Measurements from ENCODE around the gene ADCY4.

Gene ADCY4

GRCh38 chr14:24293525-24293924 is 41.3 kb downstream of the ADCY4 start:
- DNase-seq, result no peak

- DNase-seq, result no peak
Measured at GRCh38 chr14:24292118-24292807, 42.6 kb downstream of the ADCY4 start.

- DNase-seq, result no peak
Measured at GRCh38 chr14:24291446-24292117, 43.3 kb downstream of the ADCY4 start.

- no peak for DNase-seq
Measured at GRCh38 chr14:24290746-24291145, 44.1 kb downstream of the ADCY4 start.

GRCh38 chr14:24289649-24290280 is 45.1 kb downstream of the ADCY4 start:
- DNase-seq, result no peak

GRCh38 chr14:24286996-24287395 is 47.9 kb downstream of the ADCY4 start:
- DNase-seq, result no peak

GRCh38 chr14:24285351-24285750 is 49.5 kb downstream of the ADCY4 start:
- no peak for DNase-seq

GRCh38 chr14:24284501-24285035 is 50.3 kb downstream of the ADCY4 start:
- no peak for DNase-seq

GRCh38 chr14:24283796-24284460 is 50.9 kb downstream of the ADCY4 start:
- DNase-seq, result no peak

- DNase-seq, result no peak
Measured at GRCh38 chr14:24282736-24283135, 52.1 kb downstream of the ADCY4 start.

- no peak for DNase-seq
Measured at GRCh38 chr14:24281636-24282035, 53.2 kb downstream of the ADCY4 start.

GRCh38 chr14:24280797-24281460 is 53.9 kb downstream of the ADCY4 start:
- DNase-seq, result no peak

- DNase-seq, result no peak
Measured at GRCh38 chr14:24279301-24280186, 55.3 kb downstream of the ADCY4 start.

- DNase-seq, result no peak
Measured at GRCh38 chr14:24278424-24278823, 56.4 kb downstream of the ADCY4 start.

GRCh38 chr14:24277606-24278321 is 57.1 kb downstream of the ADCY4 start:
- no peak for DNase-seq

- DNase-seq, result no peak
Measured at GRCh38 chr14:24277071-24277470, 57.8 kb downstream of the ADCY4 start.

- no peak for DNase-seq
Measured at GRCh38 chr14:24274101-24274543, 60.7 kb downstream of the ADCY4 start.

- no peak for DNase-seq
Measured at GRCh38 chr14:24273422-24273998, 61.4 kb downstream of the ADCY4 start.

- no peak for DNase-seq
Measured at GRCh38 chr14:24272467-24272866, 62.4 kb downstream of the ADCY4 start.

GRCh38 chr14:24271834-24272263 is 63.0 kb downstream of the ADCY4 start:
- DNase-seq, result no peak
